SK-N-SH (cell line): ENCODE results near the gene DCLK3. TPM values are rescaled to one million over a fixed set of nuclear protein-coding genes. Genes with fewer than 3 reads are reported as not detected.
A peak's percentile ranks its signal among the peaks of the same experiment; 100 is the strongest.

Source experiments
- CTCF ChIA-PET: fragments of 300-600, 350-600 bp; formaldehyde crosslinking; extraction: SDS; loops from one replicate; lab custom pipeline; 2021; lab: Yijun Ruan, JAX
- POLR2A ChIA-PET: fragments of 350-600 bp; sonication (Branson Sonifier 250); formaldehyde crosslinking; extraction: SDS; loops from one replicate; lab custom pipeline; 2020; ENCODE audit warnings: antibody characterized with exemption, inconsistent platforms; lab: Yijun Ruan, JAX
- DNase-seq: peaks from one replicate; pipeline ENCODE4 v3.0.0; 2012
- H2AFZ ChIP-seq: fragments of 200-600 bp; sonication (generic); 2 replicates; pipeline ENCODE4 v1.8.1; 2016; ENCODE audit warnings: antibody characterized with exemption, mild to moderate bottlenecking, low read depth
- H3F3A ChIP-seq: fragments of 200-600 bp; sonication (generic); replicated peaks from 2 replicates; pipeline ENCODE3; 2016; ENCODE audit warnings: antibody characterized with exemption, mild to moderate bottlenecking; ENCODE audit not compliant: insufficient read depth
- H3K27ac ChIP-seq, 2 experiments: fragments of 200-500 bp in 1 of 2; fragments of 200-600 bp in 1 of 2; sonication (Bioruptor generic) in 1 of 2; sonication (generic), shearing (Covaris generic) in 1 of 2; 2 replicates each; pipeline versions ENCODE4 v1.5.1 to v1.6.1; 2014 to 2016; ENCODE audit warnings: low read depth in 2 of 2, inconsistent platforms in 1 of 2, low read length in 1 of 2, mild to moderate bottlenecking in 1 of 2, mixed read lengths in 1 of 2
- H3K27me3 ChIP-seq: fragments of 200-600 bp; sonication (generic), shearing (Covaris generic); 2 replicates; pipeline ENCODE4 v1.6.1; 2016; ENCODE audit warnings: mixed run types; ENCODE audit not compliant: insufficient read depth
- H3K36me3 ChIP-seq, 2 experiments: fragments of 200-500 bp in 1 of 2; fragments of 200-600 bp in 1 of 2; sonication (Bioruptor generic) in 1 of 2; sonication (generic) in 1 of 2; replicated peaks in 1 of 2; 2 replicates each; pipeline versions ENCODE3 to v1.5.1; 2014 to 2016; ENCODE audit warnings: low read length in 1 of 2, mild to moderate bottlenecking in 1 of 2; ENCODE audit not compliant: insufficient read depth in 2 of 2, control insufficient read depth in 1 of 2
- H3K4me1 ChIP-seq, 2 experiments: fragments of 200-500 bp in 1 of 2; fragments of 200-600 bp in 1 of 2; sonication (Bioruptor generic) in 1 of 2; sonication (generic), shearing (Covaris generic) in 1 of 2; 2 replicates each; pipeline versions ENCODE4 v1.5.1 to v1.6.1; 2014 to 2016; ENCODE audit warnings: low read depth in 1 of 2, low read length in 1 of 2, mixed run types in 1 of 2; ENCODE audit not compliant: insufficient read depth in 2 of 2, control insufficient read depth in 1 of 2
- H3K4me2 ChIP-seq: fragments of 200-600 bp; sonication (generic), shearing (Covaris generic); 2 replicates; pipeline ENCODE4 v1.6.1; 2017; ENCODE audit warnings: mixed run types
- H3K4me3 ChIP-seq, 2 experiments: fragments of 200-500 bp in 1 of 2; fragments of 200-600 bp in 1 of 2; sonication (Bioruptor generic) in 1 of 2; sonication (generic), shearing (Covaris generic) in 1 of 2; 2 replicates each; pipeline versions ENCODE4 v1.5.1 to v1.8.1; 2014 to 2016; ENCODE audit warnings: low read depth in 2 of 2, inconsistent platforms in 1 of 2, low read length in 1 of 2, mild to moderate bottlenecking in 1 of 2, mixed read lengths in 1 of 2, moderate library complexity in 1 of 2
- H3K79me2 ChIP-seq: fragments of 200-600 bp; sonication (generic); 2 replicates; pipeline ENCODE4 v1.8.1; 2017; ENCODE audit warnings: mild to moderate bottlenecking; ENCODE audit not compliant: insufficient read depth
- H3K9ac ChIP-seq: fragments of 200-600 bp; sonication (generic); 2 replicates; pipeline ENCODE4 v1.6.1; 2017; ENCODE audit warnings: mixed run types
- H3K9me2 ChIP-seq: fragments of 200-600 bp; sonication (generic); 2 replicates; pipeline ENCODE4 v1.6.1; 2017; ENCODE audit warnings: mixed run types
- H3K9me3 ChIP-seq: fragments of 200-600 bp; sonication (generic); 2 replicates; pipeline ENCODE4 v1.6.1; 2017; ENCODE audit warnings: mixed run types, mild to moderate bottlenecking, moderate library complexity
- H4K20me1 ChIP-seq: fragments of 200-600 bp; sonication (generic); 2 replicates; pipeline ENCODE4 v1.6.1; 2017; ENCODE audit warnings: mild to moderate bottlenecking, mixed run types; ENCODE audit not compliant: insufficient read depth
- CHD2 ChIP-seq: fragments of 150-350 bp; IDR thresholded peaks from 2 replicates; pipeline ENCODE4 v1.6.1; 2018; ENCODE audit warnings: low read length; ENCODE audit not compliant: partially characterized antibody
- CTCF ChIP-seq: fragments of 200-600 bp; sonication (generic); IDR thresholded peaks from 2 replicates; pipeline ENCODE4 v1.6.1; 2017; ENCODE audit warnings: antibody characterized with exemption, mild to moderate bottlenecking, moderate library complexity
- EP300 ChIP-seq, 2 experiments: IDR thresholded peaks; 2 replicates each; pipeline versions ENCODE4 v1.4.0 to v1.6.1; 2012; ENCODE audit warnings: borderline replicate concordance in 1 of 2, low read depth in 1 of 2, low read length in 1 of 2
- FOSL2 ChIP-seq: IDR thresholded peaks from 2 replicates; pipeline ENCODE4 v1.4.0; 2012; ENCODE audit warnings: low read depth, mild to moderate bottlenecking, moderate library complexity, borderline replicate concordance
- FOXM1 ChIP-seq: IDR thresholded peaks from 2 replicates; pipeline ENCODE4 v1.4.0; 2012; ENCODE audit warnings: low read depth, mild to moderate bottlenecking
- GATA2 ChIP-seq: sonication (generic); formaldehyde crosslinking; IDR thresholded peaks from 2 replicates; pipeline ENCODE4 v1.5.0; 2020; ENCODE audit warnings: mild to moderate bottlenecking, missing genetic modification reagents
- IRF3 ChIP-seq: fragments of 150-350 bp; IDR thresholded peaks from 2 replicates; pipeline ENCODE4 v1.6.1; 2016; ENCODE audit warnings: mild to moderate bottlenecking, low read depth, low read length
- MAX ChIP-seq: IDR thresholded peaks from 2 replicates; pipeline ENCODE4 v1.4.0; 2012; ENCODE audit warnings: low read depth
- MXI1 ChIP-seq: IDR thresholded peaks from 2 replicates; pipeline ENCODE4 v1.6.1; 2012; ENCODE audit warnings: mild to moderate bottlenecking, low read depth, low read length, improper control_type of control experiment
- NFIC ChIP-seq: IDR thresholded peaks from 2 replicates; pipeline ENCODE4 v1.4.0; 2012; ENCODE audit warnings: borderline replicate concordance
- PBX3 ChIP-seq: IDR thresholded peaks from 2 replicates; pipeline ENCODE4; 2012
- POLR2AphosphoS5 ChIP-seq: IDR thresholded peaks from 2 replicates; pipeline ENCODE4 v1.6.1; 2012; ENCODE audit warnings: low read depth, low read length
- RAD21 ChIP-seq: IDR thresholded peaks from 2 replicates; pipeline ENCODE4 v1.6.1; 2012; ENCODE audit warnings: mild to moderate bottlenecking, low read length
- RCOR1 ChIP-seq: fragments of 150-350 bp; IDR thresholded peaks from 2 replicates; pipeline ENCODE4 v1.6.1; 2017; ENCODE audit warnings: antibody characterized with exemption, low read length
- SIN3A ChIP-seq: IDR thresholded peaks from 2 replicates; pipeline ENCODE4 v1.6.1; 2012; ENCODE audit warnings: low read depth, mild to moderate bottlenecking, low read length, moderate library complexity, borderline replicate concordance
- SMC3 ChIP-seq: IDR thresholded peaks from 2 replicates; pipeline ENCODE4 v1.6.1; 2012; ENCODE audit warnings: low read depth, low read length, improper control_type of control experiment
- TEAD4 ChIP-seq: IDR thresholded peaks from 2 replicates; pipeline ENCODE4 v1.4.0; 2012; ENCODE audit warnings: mild to moderate bottlenecking, borderline replicate concordance; ENCODE audit not compliant: insufficient read depth
- USF1 ChIP-seq: IDR thresholded peaks from 2 replicates; pipeline ENCODE4 v1.4.0; 2012; ENCODE audit warnings: low read depth, borderline replicate concordance
- WGBS: methylation state at CpG from one replicate; pipeline ENCODE4 v1.1.6; 2017; ENCODE audit warnings: low lambda C conversion rate; 5-methylcytosine and 5-hydroxymethylcytosine counted together
- polyA plus RNA-seq, 3 experiments: library from polyadenylated mRNA; depleted of rRNA; stranded (reverse); fragments of >200 nt; gene quantifications; 2 replicates each; pipeline ENCODE4 v1.2.3, GENCODE V29; 2012

DCLK3 gene
- polyA plus RNA-seq (2012; rRNA removed): not detected in 2 replicates
- polyA plus RNA-seq (2012; cell fraction: cytosol; rRNA removed): 0.01 TPM in 1 of 2 replicates, not detected in the other
- polyA plus RNA-seq (2012; cell fraction: nucleus; rRNA removed): not detected in 2 replicates

- peak; percentile 84 for DNase-seq
- TF ChIP-seq MAX: no peak
- no peak for TF ChIP-seq FOSL2
- no peak for TF ChIP-seq CHD2
- no peak for TF ChIP-seq NFIC
- TF ChIP-seq EP300 (IDR thresholded peaks at IDR 0.05; ENCODE audit: borderline replicate concordance in 1 of 2, low read depth in 1 of 2, low read length in 1 of 2): no peak
- no peak for TF ChIP-seq USF1
- TF ChIP-seq GATA2 (CRISPR knock-in tag): no peak
- no peak for TF ChIP-seq SMC3
Observed at GRCh38 chr3:36763850-36764703, at the start of gene DCLK3. TSS of gene DCLK3 (minus strand) at chr3:36764553. CDS start at chr3:36764263, 290 bp downstream.

GRCh38 chr3:36813305-36813704 is 49.0 kb upstream of the DCLK3 start:
- H3K9me2 ChIP-seq: no peaks in the 10 kb centered on the region
- H3K4me1 ChIP-seq: no peaks in the 10 kb centered on the region; a peak in 1 of 4 replicates
- no peaks in the 10 kb centered on the region for H3F3A ChIP-seq
- CTCF ChIA-PET: interaction anchor here (1.7 kb wide), 1 partner anchor 44 kb away, joined by 4 read pairs; no protein-coding TSS in a partner anchor
- no peaks in the 10 kb centered on the region for H3K79me2 ChIP-seq
- no peak overlapping the region for H2AFZ ChIP-seq
- DNase-seq: no peak
- no peaks in the 10 kb centered on the region for H3K27me3 ChIP-seq
- H3K36me3 ChIP-seq: no peaks in the 10 kb centered on the region
- H3K9me3 ChIP-seq: no peaks in the 10 kb centered on the region
- no peak overlapping the region for H3K9ac ChIP-seq
- H3K4me3 ChIP-seq: no peak overlapping the region
- POLR2A ChIA-PET: no interaction called here
- H4K20me1 ChIP-seq: no peaks in the 10 kb centered on the region
- H3K4me2 ChIP-seq: no peak overlapping the region
- H3K27ac ChIP-seq: no peak overlapping the region
- 68% methylated on average over 6 of the region's 6 CpGs for WGBS
- TF ChIP-seq MAX (no peak), CTCF (no peak), GATA2 (CRISPR knock-in tag) (no peak), USF1 (no peak), SIN3A (no peak), RAD21 (no peak), RCOR1 (no peak), POLR2AphosphoS5 (no peak), PBX3 (no peak), EP300 (IDR thresholded peaks at IDR 0.05; ENCODE audit: borderline replicate concordance in 1 of 2, low read depth in 1 of 2, low read length in 1 of 2) (no peak), MXI1 (no peak), NFIC (no peak), FOXM1 (no peak), IRF3 (no peak), TEAD4 (no peak)

More at GRCh38 chr3:36763850-36764703, at the start of gene DCLK3:
- 21% methylated on average over 33 of the region's 99 CpGs for WGBS
- Histone ChIP-seq H3K79me2 (no peaks in the 10 kb centered on the region), H3K27ac (no peak within 1 kb of the TSS), H3K9me3 (no peaks in the 10 kb centered on the region), H3K9me2 (no peaks in the 10 kb centered on the region), H4K20me1 (no peaks in the 10 kb centered on the region), H3K27me3 (peaks cover 34% of the 10 kb centered on the region; the same call in 1 of the 2 replicates), H2AFZ (no peak within 1 kb of the TSS), H3F3A (no peaks in the 10 kb centered on the region), H3K4me2 (no peak within 1 kb of the TSS), H3K36me3 (no peaks in the 10 kb centered on the region), H3K4me3 (peak within 1 kb of the TSS in 1 of 2 experiments; percentile 45; a peak in 1 of 4 replicates), H3K4me1 (peaks cover 0 to 3% of the 10 kb centered on the region in 2 experiments; a peak in 1 of 4 replicates), H3K9ac (no peak within 1 kb of the TSS)
- ChIA-PET CTCF (interaction anchor here (1.0 to 2.7 kb wide), 9 partner anchors 9 to 30 kb away, joined by 3 to 10 read pairs (median 5); no protein-coding TSS in a partner anchor), POLR2A (no interaction called here)
